ENCODE data around the gene GCH1.
"Not testable (repeated sequence)": the region's sequence is repeated elsewhere in the genome, so short reads cannot be mapped to it uniquely, and the experiment has no call there.

The GCH1 gene

DNA sequence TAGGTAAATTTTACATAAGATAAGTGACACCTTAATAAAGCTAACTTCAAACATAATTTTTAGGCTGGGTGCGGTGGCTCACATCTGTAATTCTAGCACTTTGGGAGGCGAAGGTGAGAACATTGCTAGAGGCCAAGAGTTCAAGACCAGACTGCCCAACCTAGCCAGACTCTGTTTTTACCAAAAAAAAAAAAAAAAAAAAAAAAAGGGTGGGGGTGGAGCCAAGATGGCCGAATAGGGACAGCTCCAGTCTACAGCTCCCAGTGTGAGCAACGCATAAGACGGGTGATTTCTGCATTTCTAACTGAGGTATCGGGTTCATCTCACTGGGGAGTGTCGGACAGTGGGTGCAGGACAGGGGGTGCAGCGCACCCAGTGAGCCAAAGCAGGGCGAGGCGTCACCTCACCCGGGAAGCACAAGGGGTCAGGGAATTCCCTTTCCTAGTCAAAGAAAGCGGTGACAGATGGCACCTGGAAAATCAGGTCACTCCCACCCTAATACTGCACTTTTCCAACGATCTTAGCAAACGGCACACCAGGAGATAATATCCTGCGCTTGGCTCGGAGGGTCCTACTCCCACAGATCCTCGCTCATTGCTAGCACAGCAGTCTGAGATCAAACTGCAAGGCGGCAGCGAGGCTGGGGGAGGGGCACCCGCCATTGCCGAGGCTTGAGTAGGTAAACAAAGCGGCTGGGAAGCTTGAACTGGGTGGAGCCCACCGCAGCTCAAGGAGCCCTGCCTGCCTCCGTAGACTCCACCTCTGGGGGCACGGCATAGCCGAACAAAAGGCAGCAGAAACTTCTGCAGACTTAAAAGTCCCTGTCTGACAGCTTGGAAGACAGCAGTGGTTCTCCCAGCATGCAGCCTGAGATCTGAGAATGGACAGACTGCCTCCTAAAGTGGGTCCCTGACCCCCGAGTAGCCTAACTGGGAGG, 32.2 kb downstream of the GCH1 start:
- peak; percentile 46 to 90 for DNase-seq (ENCODE audit: low spot score in 2 of 2)
- H3K36me3 ChIP-seq (replicated peaks); H3K9me3 ChIP-seq; in situ Hi-C loops (cut with MboI; ENCODE audit: low sequenced_read_pairs); H3K27me3 ChIP-seq (ENCODE audit: low read depth): not testable (repeated sequence)
- H3K4me1 ChIP-seq, result peaks cover 14% of the 10 kb centered on the region
- peak overlapping the region; percentile 36 for H3K4me3 ChIP-seq

DNA sequence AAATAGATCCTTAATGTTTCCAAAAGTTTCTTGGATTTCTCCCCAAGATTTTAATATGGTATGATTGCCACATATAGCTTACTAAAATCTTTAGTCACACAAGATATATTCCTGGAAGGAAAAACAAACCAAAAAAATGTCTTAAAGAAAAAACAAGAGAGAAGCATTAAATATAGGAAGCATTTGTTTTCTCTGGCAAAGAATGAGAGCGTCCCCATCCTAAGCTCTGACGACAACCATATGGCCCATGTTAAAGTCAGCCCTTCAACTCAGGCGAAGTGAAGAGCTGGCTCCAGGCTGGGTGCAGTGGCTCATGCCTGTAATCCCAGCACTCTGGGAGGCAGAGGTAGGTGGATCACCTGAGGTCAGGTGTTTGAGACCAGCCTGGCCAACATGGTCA, 35.6 kb downstream of the GCH1 start:
- Histone ChIP-seq H3K36me3 (replicated peaks) (no peaks in the 10 kb centered on the region; the same call in 1 of the 2 replicates), H3K4me3 (no peak overlapping the region), H3K4me1 (peaks cover 30% of the 10 kb centered on the region), H3K9me3 (no peaks in the 10 kb centered on the region; the same call in 1 of the 2 replicates), H3K27me3 (ENCODE audit: low read depth) (no peaks in the 10 kb centered on the region)
- in situ Hi-C loops (cut with MboI; ENCODE audit: low sequenced_read_pairs), result no loop called here
- no peak for DNase-seq (ENCODE audit: low spot score in 2 of 2)

DNA sequence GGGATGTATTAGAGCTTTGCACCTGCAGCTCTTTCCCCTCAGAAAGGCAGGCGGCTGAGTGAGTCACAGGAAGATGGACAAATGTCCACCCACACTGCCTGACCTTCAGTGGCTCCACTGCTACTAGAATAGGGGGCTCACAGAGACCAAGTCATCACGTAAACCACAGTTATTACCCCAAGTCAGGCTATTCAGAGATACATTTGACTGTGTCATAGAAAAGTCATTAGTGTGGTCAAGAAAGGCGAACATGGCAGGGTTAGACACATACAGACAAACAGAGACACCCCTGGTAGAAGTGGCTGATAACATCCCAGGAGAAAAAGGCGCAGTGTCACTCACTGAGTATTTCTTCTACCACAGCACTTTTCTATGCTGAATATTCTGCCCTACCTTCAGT, 36.0 kb downstream of the GCH1 start:
- in situ Hi-C loops (cut with MboI; ENCODE audit: low sequenced_read_pairs), result no loop called here
- Histone ChIP-seq H3K4me3 (no peak overlapping the region), H3K27me3 (ENCODE audit: low read depth) (no peaks in the 10 kb centered on the region), H3K4me1 (peaks cover 30% of the 10 kb centered on the region), H3K9me3 (no peaks in the 10 kb centered on the region; the same call in 1 of the 2 replicates), H3K36me3 (replicated peaks) (no peaks in the 10 kb centered on the region; the same call in 1 of the 2 replicates)
- no peak for DNase-seq (ENCODE audit: low spot score in 2 of 2)

DNA sequence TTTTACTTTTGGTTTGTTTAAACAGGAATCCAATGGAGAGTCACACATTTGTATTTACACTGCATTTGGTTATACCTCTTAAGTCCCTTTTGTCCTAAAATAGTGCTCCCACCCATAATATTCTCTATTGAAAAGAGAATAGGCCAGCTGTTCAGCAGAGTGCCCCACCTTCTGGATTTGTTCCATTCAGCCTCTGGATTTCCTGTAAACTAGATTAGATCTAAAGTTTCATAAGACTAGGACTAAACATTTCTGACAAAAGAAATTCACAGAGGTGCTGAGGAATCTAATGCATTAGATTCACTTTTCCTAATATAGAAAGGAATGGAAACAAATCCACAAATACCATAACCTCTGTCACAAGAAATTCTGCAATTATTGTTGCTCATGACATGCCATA, 38.1 kb downstream of the GCH1 start:
- Histone ChIP-seq H3K4me3 (no peak overlapping the region), H3K4me1 (peaks cover 21% of the 10 kb centered on the region), H3K9me3 (no peaks in the 10 kb centered on the region; the same call in 1 of the 2 replicates), H3K36me3 (replicated peaks) (no peaks in the 10 kb centered on the region; the same call in 1 of the 2 replicates), H3K27me3 (ENCODE audit: low read depth) (no peaks in the 10 kb centered on the region)
- in situ Hi-C loops (cut with MboI; ENCODE audit: low sequenced_read_pairs), result no loop called here
- peak; percentile 48 to 85 for DNase-seq (ENCODE audit: low spot score in 2 of 2)

DNA sequence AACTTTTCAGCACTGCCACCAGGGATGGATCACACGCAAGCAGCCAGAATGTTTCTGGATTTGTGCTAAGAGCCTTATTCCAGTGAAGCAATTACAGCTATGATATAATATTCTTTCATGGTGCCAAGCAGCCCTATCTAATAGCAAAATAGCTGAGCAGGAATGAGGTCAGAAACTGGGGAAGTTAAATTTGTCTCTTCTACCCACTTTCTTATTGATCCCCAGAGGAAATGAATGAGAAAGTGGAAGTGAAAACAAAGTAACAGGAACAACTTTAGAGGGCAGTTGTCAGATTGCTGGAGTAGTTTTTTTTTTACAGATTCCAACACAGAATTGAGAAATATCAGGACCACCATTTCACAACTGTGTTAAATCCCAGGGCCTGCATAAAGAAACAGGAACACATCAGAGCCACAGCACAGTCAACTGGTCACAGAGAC, 44.8 kb downstream of the GCH1 start:
- H3K27me3 ChIP-seq (ENCODE audit: low read depth), result no peaks in the 10 kb centered on the region
- no peak overlapping the region for H3K4me3 ChIP-seq
- no peaks in the 10 kb centered on the region; the same call in 1 of the 2 replicates for H3K36me3 ChIP-seq (replicated peaks)
- H3K9me3 ChIP-seq, result no peaks in the 10 kb centered on the region
- DNase-seq (ENCODE audit: low spot score in 2 of 2), result no peak
- in situ Hi-C loops (cut with MboI; ENCODE audit: low sequenced_read_pairs), result no loop called here
- no peaks in the 10 kb centered on the region for H3K4me1 ChIP-seq

DNA sequence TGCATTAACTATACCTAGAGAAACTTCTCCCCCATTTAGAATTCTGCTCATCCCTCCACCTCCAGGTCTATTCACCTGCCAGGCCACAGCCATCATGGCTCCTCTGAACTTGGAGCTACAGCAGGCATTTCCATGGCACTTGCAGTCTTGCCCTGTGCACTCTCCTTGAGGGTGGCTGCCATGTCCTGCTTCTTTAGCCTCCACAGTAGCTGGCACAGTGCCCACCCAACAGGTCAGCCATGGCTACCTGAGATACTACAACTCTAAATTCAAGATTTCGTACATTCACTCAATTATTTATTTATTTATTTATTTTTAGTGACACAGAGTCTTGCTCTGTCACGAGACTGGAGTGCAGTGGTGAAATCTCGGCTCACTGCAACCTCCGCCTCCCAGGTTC, 46.5 kb downstream of the GCH1 start:
- Histone ChIP-seq H3K36me3 (replicated peaks) (no peaks in the 10 kb centered on the region), H3K4me3 (no peak overlapping the region), H3K4me1 (no peaks in the 10 kb centered on the region), H3K9me3 (no peaks in the 10 kb centered on the region), H3K27me3 (ENCODE audit: low read depth) (no peaks in the 10 kb centered on the region)
- in situ Hi-C loops (cut with MboI; ENCODE audit: low sequenced_read_pairs), result no loop called here
- no peak for DNase-seq (ENCODE audit: low spot score in 2 of 2)

DNA sequence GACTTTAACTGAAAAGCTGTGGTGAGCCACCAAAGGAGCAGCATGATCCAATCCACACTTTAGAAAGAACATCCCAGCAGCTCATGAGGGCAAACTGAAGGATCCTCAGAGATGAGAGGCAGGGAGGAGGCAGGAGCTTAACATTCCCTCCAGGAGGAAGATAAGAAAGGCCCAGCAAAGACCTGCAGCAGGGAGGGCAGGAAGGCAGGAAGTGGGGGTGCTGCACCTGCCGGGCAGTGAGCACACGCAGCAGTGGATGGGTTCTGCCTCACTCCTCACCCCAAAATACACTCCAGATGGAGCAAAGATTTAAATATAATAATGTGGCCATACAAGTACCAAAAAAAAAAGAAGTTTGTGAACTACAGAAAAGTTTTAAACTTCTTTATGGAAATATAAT, 48.4 kb downstream of the GCH1 start:
- Histone ChIP-seq H3K9me3 (no peaks in the 10 kb centered on the region), H3K4me3 (no peak overlapping the region), H3K27me3 (ENCODE audit: low read depth) (no peaks in the 10 kb centered on the region), H3K36me3 (replicated peaks) (no peaks in the 10 kb centered on the region), H3K4me1 (no peaks in the 10 kb centered on the region)
- in situ Hi-C loops (cut with MboI; ENCODE audit: low sequenced_read_pairs), result no loop called here
- no peak for DNase-seq (ENCODE audit: low spot score in 2 of 2)

DNA sequence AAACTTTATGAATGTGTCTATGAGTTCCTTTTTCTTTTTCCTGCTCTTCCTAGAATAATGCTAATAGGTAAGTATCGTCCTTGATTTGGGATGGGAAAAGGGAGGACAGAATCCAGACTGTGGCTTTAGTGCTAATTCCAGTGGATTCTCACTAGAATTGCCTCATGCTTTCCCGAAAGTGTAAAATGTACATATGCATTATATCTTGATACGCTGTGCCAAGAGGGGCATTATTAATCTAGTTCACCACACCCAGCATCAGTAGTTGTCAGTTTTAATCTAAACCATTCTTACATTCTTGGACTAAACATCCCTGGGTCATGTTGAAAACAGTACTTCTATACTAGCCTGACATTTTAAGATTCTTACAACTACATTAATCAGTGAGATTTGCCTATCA, 49.3 kb downstream of the GCH1 start:
- no peak overlapping the region for H3K4me3 ChIP-seq
- no peaks in the 10 kb centered on the region for H3K36me3 ChIP-seq (replicated peaks)
- DNase-seq (ENCODE audit: low spot score in 2 of 2), result no peak
- H3K9me3 ChIP-seq, result no peaks in the 10 kb centered on the region
- H3K27me3 ChIP-seq (ENCODE audit: low read depth), result no peaks in the 10 kb centered on the region
- no peaks in the 10 kb centered on the region for H3K4me1 ChIP-seq
- in situ Hi-C loops (cut with MboI; ENCODE audit: low sequenced_read_pairs), result no loop called here

DNA sequence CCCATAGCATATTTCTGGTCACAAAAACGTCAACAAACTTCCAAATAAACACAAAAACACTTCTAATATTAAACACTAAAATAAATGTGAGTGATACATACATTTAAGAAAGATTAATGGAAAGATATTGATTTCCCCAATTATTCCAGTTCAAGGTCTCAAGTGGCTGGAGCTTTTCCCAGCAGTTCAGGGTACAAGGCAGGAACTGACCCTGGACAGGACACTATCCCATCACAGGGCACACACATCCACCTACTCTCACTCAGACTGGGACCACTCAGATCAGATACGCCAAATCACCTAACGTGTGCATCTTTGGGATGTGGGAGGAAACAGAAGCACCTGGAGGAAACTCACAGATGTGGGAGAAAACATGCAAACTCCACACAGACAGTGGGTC, 50.4 kb downstream of the GCH1 start:
- DNase-seq (ENCODE audit: low spot score in 2 of 2), result no peak
- in situ Hi-C loops (cut with MboI; ENCODE audit: low sequenced_read_pairs), result no loop called here
- Histone ChIP-seq H3K9me3 (no peaks in the 10 kb centered on the region), H3K4me3 (no peak overlapping the region), H3K4me1 (no peaks in the 10 kb centered on the region), H3K36me3 (replicated peaks) (no peaks in the 10 kb centered on the region), H3K27me3 (ENCODE audit: low read depth) (no peaks in the 10 kb centered on the region)

DNA sequence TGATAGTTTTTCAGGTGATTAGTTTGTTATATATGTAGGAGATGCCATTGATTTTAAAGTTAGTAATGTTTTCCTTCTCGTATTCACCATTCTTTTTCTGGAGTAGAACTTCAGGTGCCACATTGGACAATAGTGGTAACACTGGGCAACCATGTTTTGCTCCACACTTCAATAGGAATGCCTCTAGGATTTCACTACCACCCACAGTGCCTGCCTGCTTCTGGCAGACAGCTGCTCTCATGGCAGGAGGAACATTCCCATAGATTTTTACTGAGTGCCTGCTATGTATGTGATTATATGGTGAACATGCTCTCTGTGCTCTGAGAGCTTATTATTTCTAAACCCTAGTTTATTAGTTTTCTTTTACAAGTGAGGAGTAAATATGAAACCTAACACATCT, 53.7 kb downstream of the GCH1 start:
- Histone ChIP-seq H3K4me3 (no peak overlapping the region), H3K27me3 (ENCODE audit: low read depth) (no peaks in the 10 kb centered on the region), H3K4me1 (no peaks in the 10 kb centered on the region), H3K36me3 (replicated peaks) (no peaks in the 10 kb centered on the region), H3K9me3 (no peaks in the 10 kb centered on the region)
- no peak for DNase-seq (ENCODE audit: low spot score in 2 of 2)
- in situ Hi-C loops (cut with MboI; ENCODE audit: low sequenced_read_pairs), result no loop called here

DNA sequence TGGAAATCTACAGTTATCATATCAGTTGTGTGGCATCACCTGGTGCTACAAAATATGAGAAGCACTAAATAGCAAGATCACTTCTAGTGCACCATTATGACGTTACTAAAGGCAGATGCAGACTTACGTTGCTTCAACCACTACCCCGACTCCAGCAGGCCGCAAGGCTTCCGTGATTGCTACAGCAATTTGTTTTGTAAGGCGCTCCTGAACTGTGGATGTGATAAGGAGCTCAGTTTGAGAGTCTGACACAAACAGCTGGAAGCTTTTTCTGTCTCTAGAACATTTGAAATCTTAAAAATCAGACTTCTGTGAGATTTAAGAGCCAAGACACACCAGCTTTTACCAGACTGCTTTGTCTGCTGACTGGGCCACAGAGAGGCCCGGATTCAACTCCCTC, 57.0 kb downstream of the GCH1 start:
- H3K27me3 ChIP-seq (ENCODE audit: low read depth), result no peaks in the 10 kb centered on the region
- no peaks in the 10 kb centered on the region for H3K4me1 ChIP-seq
- DNase-seq (ENCODE audit: low spot score in 2 of 2), result no peak
- H3K4me3 ChIP-seq, result no peak overlapping the region
- H3K9me3 ChIP-seq, result no peaks in the 10 kb centered on the region
- H3K36me3 ChIP-seq (replicated peaks), result no peaks in the 10 kb centered on the region
- in situ Hi-C loops (cut with MboI; ENCODE audit: low sequenced_read_pairs), result no loop called here

DNA sequence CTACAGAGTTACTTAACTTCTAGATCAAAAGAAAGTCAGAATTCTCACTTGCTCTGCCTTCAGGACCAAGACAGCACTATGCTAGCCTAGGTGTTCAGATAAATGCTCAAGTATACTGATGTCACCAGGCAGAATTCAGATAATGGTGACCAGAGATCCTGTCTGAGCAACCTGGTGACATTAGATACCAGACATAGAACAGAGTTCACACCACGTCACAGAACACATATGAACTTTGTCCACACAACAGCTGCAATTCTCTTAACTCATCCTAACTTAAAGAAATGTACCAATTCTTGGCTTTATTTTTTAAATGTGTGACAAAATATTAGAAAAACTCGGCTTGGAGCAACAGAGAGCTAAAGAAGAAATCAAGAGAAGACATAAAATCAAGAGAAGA, 58.1 kb downstream of the GCH1 start:
- Histone ChIP-seq H3K36me3 (replicated peaks) (no peaks in the 10 kb centered on the region), H3K4me3 (no peak overlapping the region)
- in situ Hi-C loops (cut with MboI; ENCODE audit: low sequenced_read_pairs), result no loop called here

DNA sequence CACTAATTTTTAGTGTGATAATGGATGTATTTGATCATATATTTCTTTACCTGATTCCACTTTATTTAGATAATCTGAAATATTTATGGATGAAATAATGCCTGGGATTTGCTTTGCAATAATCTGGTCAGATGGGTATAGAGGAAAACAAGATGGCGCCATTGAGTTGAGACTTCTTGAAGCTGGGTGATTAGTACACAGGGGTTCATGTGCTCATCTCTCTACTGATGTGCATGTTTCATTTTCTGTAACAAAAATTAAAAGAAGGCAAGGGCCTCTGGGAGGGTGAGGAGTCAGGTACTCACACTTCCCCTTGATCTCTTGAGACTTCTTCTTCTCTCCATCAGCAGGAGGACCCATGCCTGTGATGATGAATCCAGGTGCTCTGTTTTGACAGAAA, 61.8 kb downstream of the GCH1 start:
- Histone ChIP-seq H3K9me3 (no peaks in the 10 kb centered on the region), H3K4me3 (no peak overlapping the region), H3K27me3 (ENCODE audit: low read depth) (no peaks in the 10 kb centered on the region), H3K4me1 (no peaks in the 10 kb centered on the region), H3K36me3 (replicated peaks) (no peaks in the 10 kb centered on the region)
- DNase-seq (ENCODE audit: low spot score in 2 of 2), result no peak
- in situ Hi-C loops (cut with MboI; ENCODE audit: low sequenced_read_pairs), result no loop called here

More for the DNA sequence above, 58.1 kb downstream of the GCH1 start:
- DNase-seq (ENCODE audit: low spot score in 2 of 2), result no peak
- Histone ChIP-seq H3K4me1 (no peaks in the 10 kb centered on the region), H3K27me3 (ENCODE audit: low read depth) (no peaks in the 10 kb centered on the region), H3K9me3 (no peaks in the 10 kb centered on the region)

DNA sequence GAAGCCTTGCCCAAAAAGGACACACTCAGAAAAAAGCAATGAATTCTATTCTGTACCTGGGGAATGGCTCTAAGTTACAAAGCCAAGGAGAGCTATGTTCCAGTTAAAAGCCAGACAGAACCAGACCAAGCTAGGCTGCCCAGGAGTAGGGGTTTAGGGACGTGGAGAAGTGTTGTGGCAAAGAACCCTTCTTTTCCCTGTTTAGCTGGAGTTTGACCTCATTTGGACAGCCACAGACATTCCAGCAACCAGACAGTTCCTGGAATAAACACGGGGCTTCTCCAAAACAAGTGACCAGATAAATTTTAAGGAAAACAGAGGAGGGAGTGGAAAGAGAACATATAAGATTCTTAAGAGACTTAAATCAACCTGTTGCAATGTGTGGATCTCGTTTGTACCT, 62.3 kb downstream of the GCH1 start:
- Histone ChIP-seq H3K4me1 (no peaks in the 10 kb centered on the region), H3K4me3 (no peak overlapping the region), H3K27me3 (ENCODE audit: low read depth) (no peaks in the 10 kb centered on the region), H3K9me3 (no peaks in the 10 kb centered on the region), H3K36me3 (replicated peaks) (no peaks in the 10 kb centered on the region)
- in situ Hi-C loops (cut with MboI; ENCODE audit: low sequenced_read_pairs), result no loop called here
- DNase-seq (ENCODE audit: low spot score in 2 of 2), result no peak
